WTC11 (cell line): ENCODE measurements around the gene CACNA1B. TPM values are rescaled to one million over a fixed set of nuclear protein-coding genes. Genes with fewer than 3 reads are reported as not detected.

ENCODE experiments used
- ATAC-seq: fragments of 200-7000 bp; cut with Tn5 transposase; 2 replicates; pipeline ENCODE4 v1.10.0; 2021; ENCODE audit warnings: mild to moderate bottlenecking, moderate library complexity
- CTCF ChIA-PET: fragments of 300-600 bp; sonication (Branson Sonifier 250); formaldehyde crosslinking; loops from one replicate; lab custom pipeline; 2021; ENCODE audit warnings: antibody characterized with exemption; lab: Charles Lee
- POLR2A ChIA-PET: fragments of 350-600 bp; sonication (Branson Sonifier 250); formaldehyde crosslinking; loops from one replicate; lab custom pipeline; 2021; ENCODE audit warnings: antibody characterized with exemption; lab: Charles Lee
- DNase-seq: peaks from one replicate; pipeline ENCODE4 v3.0.0; 2021; ENCODE audit warnings: low spot score
- H3K27ac Mint-ChIP-seq: 2 replicates; pipeline ENCODE4 v1.8.0; 2021; ENCODE audit warnings: mixed read lengths
- H3K27me3 Mint-ChIP-seq: 2 replicates; pipeline ENCODE4 v1.8.0; 2021; ENCODE audit warnings: low read depth, mild to moderate bottlenecking, moderate library complexity, mixed read lengths
- H3K36me3 Mint-ChIP-seq: 2 replicates; pipeline ENCODE4 v1.8.0; 2021; ENCODE audit warnings: mixed read lengths
- H3K4me1 Mint-ChIP-seq: 2 replicates; pipeline ENCODE4 v1.8.0; 2022; ENCODE audit warnings: mixed read lengths
- H3K4me3 Mint-ChIP-seq: 2 replicates; pipeline ENCODE4 v1.8.0; 2021; ENCODE audit warnings: mild to moderate bottlenecking, moderate library complexity, mixed read lengths
- H3K9me3 Mint-ChIP-seq: 2 replicates; pipeline ENCODE4 v1.8.0; 2021; ENCODE audit warnings: mixed read lengths
- ATF1 ChIP-seq: sonication (generic); formaldehyde crosslinking; IDR thresholded peaks from 2 replicates; pipeline ENCODE4 v1.8.1; 2023; ENCODE audit warnings: mild to moderate bottlenecking, moderate library complexity, missing genetic modification reagents
- CREB1 ChIP-seq: sonication (generic); formaldehyde crosslinking; IDR thresholded peaks from 2 replicates; pipeline ENCODE4 v1.8.0; 2023; ENCODE audit warnings: mild to moderate bottlenecking, missing genetic modification reagents
- GRHL2 ChIP-seq: fragments of 250-450 bp; sonication (Bioruptor Pico); IDR thresholded peaks from 2 replicates; pipeline ENCODE4 v1.8.0; 2022; ENCODE audit warnings: mild to moderate bottlenecking, moderate library complexity; ENCODE audit not compliant: insufficient replicate concordance, severe bottlenecking
- NFYB ChIP-seq: sonication (generic); formaldehyde crosslinking; conservative IDR thresholded peaks from 2 replicates; pipeline ENCODE4 v1.8.0; 2022; ENCODE audit warnings: low read depth, missing genetic modification reagents
- RELA ChIP-seq: sonication (generic); formaldehyde crosslinking; IDR thresholded peaks from 2 replicates; pipeline ENCODE4 v1.8.1; 2022; ENCODE audit warnings: missing genetic modification reagents, mild to moderate bottlenecking, borderline replicate concordance
- SP1 ChIP-seq: sonication (generic); formaldehyde crosslinking; conservative IDR thresholded peaks from 2 replicates; pipeline ENCODE4 v1.8.1; 2022; ENCODE audit warnings: missing genetic modification reagents
- TEAD4 ChIP-seq: sonication (generic); formaldehyde crosslinking; IDR thresholded peaks from 2 replicates; pipeline ENCODE4 v1.8.0; 2022; ENCODE audit warnings: mild to moderate bottlenecking, missing genetic modification reagents
- ZNF317 ChIP-seq: sonication (generic); formaldehyde crosslinking; IDR thresholded peaks from 2 replicates; pipeline ENCODE4 v1.8.1; 2023; ENCODE audit warnings: low read depth, mild to moderate bottlenecking, moderate library complexity, missing genetic modification reagents, borderline replicate concordance
- total RNA-seq: library from RNA; stranded (reverse); gene quantifications from 3 replicates; pipeline ENCODE4 v1.2.3, GENCODE V29; 2021
- TF ChIP-seq, protein P1 (sequence below): sonication (generic); formaldehyde crosslinking; IDR thresholded peaks from 2 replicates; pipeline ENCODE4 v1.8.0; 2023; ENCODE audit warnings: missing genetic modification reagents, mild to moderate bottlenecking, borderline replicate concordance
- TF ChIP-seq, protein P2 (sequence below): fragments of 250-450 bp; sonication (Bioruptor Pico); IDR thresholded peaks from 2 replicates; pipeline ENCODE4 v1.8.0; 2021; ENCODE audit warnings: mild to moderate bottlenecking
- TF ChIP-seq, protein P3 (sequence below): sonication (generic); formaldehyde crosslinking; IDR thresholded peaks from 2 replicates; pipeline ENCODE4 v1.8.1; 2023; ENCODE audit warnings: mild to moderate bottlenecking, missing genetic modification reagents
- TF ChIP-seq, protein P4 (sequence below): sonication (generic); formaldehyde crosslinking; IDR thresholded peaks from 2 replicates; pipeline ENCODE4 v1.8.1; 2023; ENCODE audit warnings: mild to moderate bottlenecking, missing genetic modification reagents, moderate library complexity
- TF ChIP-seq, protein P5 (sequence below): sonication (generic); formaldehyde crosslinking; conservative IDR thresholded peaks from 2 replicates; pipeline ENCODE4 v1.8.1; 2022; ENCODE audit warnings: mild to moderate bottlenecking, missing genetic modification reagents
- TF ChIP-seq, protein P6 (sequence below): sonication (generic); formaldehyde crosslinking; IDR thresholded peaks from 2 replicates; pipeline ENCODE4 v1.8.0; 2023; ENCODE audit warnings: mild to moderate bottlenecking, missing genetic modification reagents

CACNA1B gene
- total RNA-seq, 1 experiment from 2014 or later, result 8.4 TPM

DNA sequence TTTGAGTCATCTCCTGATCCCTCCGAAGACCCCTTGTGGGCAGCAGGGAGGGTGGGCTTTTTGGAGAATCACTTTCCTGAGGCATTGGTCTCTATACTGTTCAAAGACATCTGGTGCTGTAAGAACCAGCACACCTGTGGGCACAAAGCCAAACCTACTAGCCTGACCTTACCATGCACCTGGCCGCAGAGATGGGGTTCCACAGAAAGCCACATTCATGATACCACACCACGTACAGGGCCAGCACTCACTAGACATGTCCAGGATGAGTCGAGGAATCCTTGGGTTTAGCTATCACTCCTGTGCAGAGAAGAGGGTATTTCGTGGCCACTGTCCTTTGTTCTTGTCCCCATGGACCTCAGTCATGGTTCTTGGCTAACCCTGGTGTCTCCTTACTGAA lies 203.4 kb downstream of the CACNA1B start (continued):
- TF ChIP-seq, protein P1, sequence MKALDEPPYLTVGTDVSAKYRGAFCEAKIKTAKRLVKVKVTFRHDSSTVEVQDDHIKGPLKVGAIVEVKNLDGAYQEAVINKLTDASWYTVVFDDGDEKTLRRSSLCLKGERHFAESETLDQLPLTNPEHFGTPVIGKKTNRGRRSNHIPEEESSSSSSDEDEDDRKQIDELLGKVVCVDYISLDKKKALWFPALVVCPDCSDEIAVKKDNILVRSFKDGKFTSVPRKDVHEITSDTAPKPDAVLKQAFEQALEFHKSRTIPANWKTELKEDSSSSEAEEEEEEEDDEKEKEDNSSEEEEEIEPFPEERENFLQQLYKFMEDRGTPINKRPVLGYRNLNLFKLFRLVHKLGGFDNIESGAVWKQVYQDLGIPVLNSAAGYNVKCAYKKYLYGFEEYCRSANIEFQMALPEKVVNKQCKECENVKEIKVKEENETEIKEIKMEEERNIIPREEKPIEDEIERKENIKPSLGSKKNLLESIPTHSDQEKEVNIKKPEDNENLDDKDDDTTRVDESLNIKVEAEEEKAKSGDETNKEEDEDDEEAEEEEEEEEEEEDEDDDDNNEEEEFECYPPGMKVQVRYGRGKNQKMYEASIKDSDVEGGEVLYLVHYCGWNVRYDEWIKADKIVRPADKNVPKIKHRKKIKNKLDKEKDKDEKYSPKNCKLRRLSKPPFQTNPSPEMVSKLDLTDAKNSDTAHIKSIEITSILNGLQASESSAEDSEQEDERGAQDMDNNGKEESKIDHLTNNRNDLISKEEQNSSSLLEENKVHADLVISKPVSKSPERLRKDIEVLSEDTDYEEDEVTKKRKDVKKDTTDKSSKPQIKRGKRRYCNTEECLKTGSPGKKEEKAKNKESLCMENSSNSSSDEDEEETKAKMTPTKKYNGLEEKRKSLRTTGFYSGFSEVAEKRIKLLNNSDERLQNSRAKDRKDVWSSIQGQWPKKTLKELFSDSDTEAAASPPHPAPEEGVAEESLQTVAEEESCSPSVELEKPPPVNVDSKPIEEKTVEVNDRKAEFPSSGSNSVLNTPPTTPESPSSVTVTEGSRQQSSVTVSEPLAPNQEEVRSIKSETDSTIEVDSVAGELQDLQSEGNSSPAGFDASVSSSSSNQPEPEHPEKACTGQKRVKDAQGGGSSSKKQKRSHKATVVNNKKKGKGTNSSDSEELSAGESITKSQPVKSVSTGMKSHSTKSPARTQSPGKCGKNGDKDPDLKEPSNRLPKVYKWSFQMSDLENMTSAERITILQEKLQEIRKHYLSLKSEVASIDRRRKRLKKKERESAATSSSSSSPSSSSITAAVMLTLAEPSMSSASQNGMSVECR (CRISPR knock-in tag), result no peak
- no peak for TF ChIP-seq ATF1 (CRISPR knock-in tag)

DNA sequence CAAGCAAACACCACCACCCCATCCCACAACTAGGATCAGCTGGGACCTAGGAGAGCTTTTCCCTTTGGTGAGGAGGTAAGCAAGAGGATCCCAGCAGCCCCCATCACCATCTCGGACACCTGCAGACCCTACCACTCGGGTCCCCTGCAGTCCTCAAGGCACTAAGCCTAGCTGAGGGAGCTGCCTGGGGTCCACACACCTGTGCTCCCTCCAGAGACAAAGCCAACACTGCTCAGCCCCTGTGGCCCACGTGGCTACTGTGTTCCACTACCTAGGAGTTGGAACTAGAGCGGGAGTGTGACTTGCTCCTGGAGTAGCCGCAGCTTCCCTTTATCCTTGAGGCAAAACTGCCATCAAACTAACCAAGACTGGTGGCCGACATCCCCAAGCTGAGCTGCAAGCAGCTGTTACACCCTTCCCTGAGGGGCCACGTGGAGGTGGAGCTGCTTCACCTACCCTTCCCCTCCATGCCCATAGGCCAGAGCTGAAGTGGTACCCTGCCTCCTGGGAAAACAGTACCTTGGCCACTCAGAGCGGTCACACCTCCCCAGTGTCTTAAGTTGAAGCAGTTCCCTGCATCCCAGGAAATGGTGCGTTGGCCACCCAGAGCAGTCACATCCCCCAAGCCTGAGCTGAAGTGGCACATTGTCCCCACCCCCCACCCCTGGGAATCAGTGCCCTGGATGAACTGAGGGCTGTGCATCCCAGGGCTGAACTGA lies 205.5 kb downstream of the CACNA1B start:
- peaks cover 74% of the 10 kb centered on the region for H3K36me3 Mint-ChIP-seq

More for the DNA sequence above, 205.5 kb downstream of the CACNA1B start:
- peaks cover 9% of the 10 kb centered on the region; the same call in 1 of the 2 replicates for H3K27me3 Mint-ChIP-seq
- no peaks in the 10 kb centered on the region for H3K4me1 Mint-ChIP-seq
- CTCF ChIA-PET, result no interaction called here
- H3K9me3 Mint-ChIP-seq, result peaks cover 51% of the 10 kb centered on the region
- no peak for ATAC-seq
- DNase-seq, result no peak
- H3K4me3 Mint-ChIP-seq, result no peak overlapping the region
- POLR2A ChIA-PET, result no interaction called here
- no peak overlapping the region for H3K27ac Mint-ChIP-seq
- no peak for TF ChIP-seq CREB1 (CRISPR knock-in tag)
- TF ChIP-seq, protein P2, sequence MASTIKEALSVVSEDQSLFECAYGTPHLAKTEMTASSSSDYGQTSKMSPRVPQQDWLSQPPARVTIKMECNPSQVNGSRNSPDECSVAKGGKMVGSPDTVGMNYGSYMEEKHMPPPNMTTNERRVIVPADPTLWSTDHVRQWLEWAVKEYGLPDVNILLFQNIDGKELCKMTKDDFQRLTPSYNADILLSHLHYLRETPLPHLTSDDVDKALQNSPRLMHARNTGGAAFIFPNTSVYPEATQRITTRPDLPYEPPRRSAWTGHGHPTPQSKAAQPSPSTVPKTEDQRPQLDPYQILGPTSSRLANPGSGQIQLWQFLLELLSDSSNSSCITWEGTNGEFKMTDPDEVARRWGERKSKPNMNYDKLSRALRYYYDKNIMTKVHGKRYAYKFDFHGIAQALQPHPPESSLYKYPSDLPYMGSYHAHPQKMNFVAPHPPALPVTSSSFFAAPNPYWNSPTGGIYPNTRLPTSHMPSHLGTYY, result no peak
- TF ChIP-seq ZNF317 (CRISPR knock-in tag), result no peak
- TF ChIP-seq, protein P3, sequence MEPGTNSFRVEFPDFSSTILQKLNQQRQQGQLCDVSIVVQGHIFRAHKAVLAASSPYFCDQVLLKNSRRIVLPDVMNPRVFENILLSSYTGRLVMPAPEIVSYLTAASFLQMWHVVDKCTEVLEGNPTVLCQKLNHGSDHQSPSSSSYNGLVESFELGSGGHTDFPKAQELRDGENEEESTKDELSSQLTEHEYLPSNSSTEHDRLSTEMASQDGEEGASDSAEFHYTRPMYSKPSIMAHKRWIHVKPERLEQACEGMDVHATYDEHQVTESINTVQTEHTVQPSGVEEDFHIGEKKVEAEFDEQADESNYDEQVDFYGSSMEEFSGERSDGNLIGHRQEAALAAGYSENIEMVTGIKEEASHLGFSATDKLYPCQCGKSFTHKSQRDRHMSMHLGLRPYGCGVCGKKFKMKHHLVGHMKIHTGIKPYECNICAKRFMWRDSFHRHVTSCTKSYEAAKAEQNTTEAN (CRISPR knock-in tag), result no peak
- TF ChIP-seq TEAD4 (CRISPR knock-in tag), result no peak
- TF ChIP-seq, protein P4, sequence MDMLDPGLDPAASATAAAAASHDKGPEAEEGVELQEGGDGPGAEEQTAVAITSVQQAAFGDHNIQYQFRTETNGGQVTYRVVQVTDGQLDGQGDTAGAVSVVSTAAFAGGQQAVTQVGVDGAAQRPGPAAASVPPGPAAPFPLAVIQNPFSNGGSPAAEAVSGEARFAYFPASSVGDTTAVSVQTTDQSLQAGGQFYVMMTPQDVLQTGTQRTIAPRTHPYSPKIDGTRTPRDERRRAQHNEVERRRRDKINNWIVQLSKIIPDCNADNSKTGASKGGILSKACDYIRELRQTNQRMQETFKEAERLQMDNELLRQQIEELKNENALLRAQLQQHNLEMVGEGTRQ (CRISPR knock-in tag), result no peak
- TF ChIP-seq SP1 (CRISPR knock-in tag), result no peak
- TF ChIP-seq, protein P5, sequence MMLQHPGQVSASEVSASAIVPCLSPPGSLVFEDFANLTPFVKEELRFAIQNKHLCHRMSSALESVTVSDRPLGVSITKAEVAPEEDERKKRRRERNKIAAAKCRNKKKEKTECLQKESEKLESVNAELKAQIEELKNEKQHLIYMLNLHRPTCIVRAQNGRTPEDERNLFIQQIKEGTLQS (CRISPR knock-in tag), result no peak
- TF ChIP-seq, protein P6, sequence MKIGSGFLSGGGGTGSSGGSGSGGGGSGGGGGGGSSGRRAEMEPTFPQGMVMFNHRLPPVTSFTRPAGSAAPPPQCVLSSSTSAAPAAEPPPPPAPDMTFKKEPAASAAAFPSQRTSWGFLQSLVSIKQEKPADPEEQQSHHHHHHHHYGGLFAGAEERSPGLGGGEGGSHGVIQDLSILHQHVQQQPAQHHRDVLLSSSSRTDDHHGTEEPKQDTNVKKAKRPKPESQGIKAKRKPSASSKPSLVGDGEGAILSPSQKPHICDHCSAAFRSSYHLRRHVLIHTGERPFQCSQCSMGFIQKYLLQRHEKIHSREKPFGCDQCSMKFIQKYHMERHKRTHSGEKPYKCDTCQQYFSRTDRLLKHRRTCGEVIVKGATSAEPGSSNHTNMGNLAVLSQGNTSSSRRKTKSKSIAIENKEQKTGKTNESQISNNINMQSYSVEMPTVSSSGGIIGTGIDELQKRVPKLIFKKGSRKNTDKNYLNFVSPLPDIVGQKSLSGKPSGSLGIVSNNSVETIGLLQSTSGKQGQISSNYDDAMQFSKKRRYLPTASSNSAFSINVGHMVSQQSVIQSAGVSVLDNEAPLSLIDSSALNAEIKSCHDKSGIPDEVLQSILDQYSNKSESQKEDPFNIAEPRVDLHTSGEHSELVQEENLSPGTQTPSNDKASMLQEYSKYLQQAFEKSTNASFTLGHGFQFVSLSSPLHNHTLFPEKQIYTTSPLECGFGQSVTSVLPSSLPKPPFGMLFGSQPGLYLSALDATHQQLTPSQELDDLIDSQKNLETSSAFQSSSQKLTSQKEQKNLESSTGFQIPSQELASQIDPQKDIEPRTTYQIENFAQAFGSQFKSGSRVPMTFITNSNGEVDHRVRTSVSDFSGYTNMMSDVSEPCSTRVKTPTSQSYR (CRISPR knock-in tag), result no peak
- TF ChIP-seq NFYB (CRISPR knock-in tag), result no peak
- no peak for TF ChIP-seq GRHL2 (CRISPR knock-in tag)
- no peak for TF ChIP-seq RELA (CRISPR knock-in tag)
